ENCODE results near the gene RHOD. TPM values are rescaled to one million over a fixed set of nuclear protein-coding genes. Genes with fewer than 3 reads are reported as not detected.

Gene RHOD
- total RNA-seq, 1 experiment from 2014 or later: 99.9 TPM

GRCh38 chr11:67114275-67114896, 57.7 kb downstream of the RHOD start:
- Histone ChIP-seq H3K4me2 (ENCODE audit: low read length) (no peak overlapping the region), H3K79me2 (ENCODE audit: low read length) (peaks cover 3% of the 10 kb centered on the region; the same call in 1 of the 2 replicates), H3K4me3 (ENCODE audit: low read length) (no peak overlapping the region), H2AFZ (ENCODE audit: low read length) (no peak overlapping the region), H3K36me3 (ENCODE audit: low read depth, low read length) (no peaks in the 10 kb centered on the region), H3K27ac (ENCODE audit: low read length) (no peak overlapping the region), H4K20me1 (ENCODE audit: low read length) (no peaks in the 10 kb centered on the region), H3K9me2 (replicated peaks; ENCODE audit: low read length) (no peaks in the 10 kb centered on the region), H3K27me3 (ENCODE audit: low read length) (no peaks in the 10 kb centered on the region), H3K4me1 (ENCODE audit: insufficient read depth, low read length) (no peaks in the 10 kb centered on the region), H3K9ac (ENCODE audit: low read length) (no peak overlapping the region), H3F3A (ENCODE audit: low read length, unreplicated experiment) (no peaks in the 10 kb centered on the region), H3K9me3 (ENCODE audit: low read length) (no peaks in the 10 kb centered on the region)
- POLR2A ChIA-PET (ENCODE audit: unreplicated experiment): no interaction called here
- CTCF ChIA-PET: no interaction called here
- no TSS peak for BruUV-seq (replicated peaks)
- ATAC-seq (no peak), DNase-seq (no peak)
- TF ChIP-seq EZH2phosphoT487 (IDR thresholded peaks at IDR 0.05; ENCODE audit: borderline replicate concordance, low read length): no peak
- TF ChIP-seq, protein P1, sequence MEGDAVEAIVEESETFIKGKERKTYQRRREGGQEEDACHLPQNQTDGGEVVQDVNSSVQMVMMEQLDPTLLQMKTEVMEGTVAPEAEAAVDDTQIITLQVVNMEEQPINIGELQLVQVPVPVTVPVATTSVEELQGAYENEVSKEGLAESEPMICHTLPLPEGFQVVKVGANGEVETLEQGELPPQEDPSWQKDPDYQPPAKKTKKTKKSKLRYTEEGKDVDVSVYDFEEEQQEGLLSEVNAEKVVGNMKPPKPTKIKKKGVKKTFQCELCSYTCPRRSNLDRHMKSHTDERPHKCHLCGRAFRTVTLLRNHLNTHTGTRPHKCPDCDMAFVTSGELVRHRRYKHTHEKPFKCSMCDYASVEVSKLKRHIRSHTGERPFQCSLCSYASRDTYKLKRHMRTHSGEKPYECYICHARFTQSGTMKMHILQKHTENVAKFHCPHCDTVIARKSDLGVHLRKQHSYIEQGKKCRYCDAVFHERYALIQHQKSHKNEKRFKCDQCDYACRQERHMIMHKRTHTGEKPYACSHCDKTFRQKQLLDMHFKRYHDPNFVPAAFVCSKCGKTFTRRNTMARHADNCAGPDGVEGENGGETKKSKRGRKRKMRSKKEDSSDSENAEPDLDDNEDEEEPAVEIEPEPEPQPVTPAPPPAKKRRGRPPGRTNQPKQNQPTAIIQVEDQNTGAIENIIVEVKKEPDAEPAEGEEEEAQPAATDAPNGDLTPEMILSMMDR (conservative IDR thresholded peaks at IDR 0.05; ENCODE audit: low read depth, low read length): no peak
- no peak for TF ChIP-seq EZH2 (IDR thresholded peaks at IDR 0.05; ENCODE audit: low read length, unreplicated experiment)
- intact Hi-C loops (cut with micrococcal nuclease): no loop called here

- ATAC-seq (no peak), DNase-seq (no peak)
- TF ChIP-seq EZH2 (IDR thresholded peaks at IDR 0.05; ENCODE audit: low read length, unreplicated experiment) (no peak), EZH2phosphoT487 (IDR thresholded peaks at IDR 0.05; ENCODE audit: borderline replicate concordance, low read length) (no peak)
- TF ChIP-seq, protein P1 (conservative IDR thresholded peaks at IDR 0.05; ENCODE audit: low read depth, low read length): no peak
- no peaks in the 10 kb centered on the region for H3K27me3 ChIP-seq (ENCODE audit: low read length)
- no peak overlapping the region for H3K9ac ChIP-seq (ENCODE audit: low read length)
- POLR2A ChIA-PET (ENCODE audit: unreplicated experiment): no interaction called here
- H3K9me3 ChIP-seq (ENCODE audit: low read length): no peaks in the 10 kb centered on the region
- peaks cover 24% of the 10 kb centered on the region for H3K79me2 ChIP-seq (ENCODE audit: low read length)
- H3K9me2 ChIP-seq (replicated peaks; ENCODE audit: low read length): no peaks in the 10 kb centered on the region
- no peaks in the 10 kb centered on the region; the same call in 1 of the 2 replicates for H3K4me1 ChIP-seq (ENCODE audit: insufficient read depth, low read length)
- no peak overlapping the region for H3K27ac ChIP-seq (ENCODE audit: low read length)
- H3K36me3 ChIP-seq (ENCODE audit: low read depth, low read length): no peaks in the 10 kb centered on the region
- CTCF ChIA-PET: interaction anchor here (0.8 kb wide), 1 partner anchor 159 kb away, joined by 3 read pairs; no protein-coding TSS in a partner anchor
- BruUV-seq (replicated peaks): no TSS peak
- intact Hi-C loops (cut with micrococcal nuclease): no loop called here
- no peak overlapping the region for H3K4me3 ChIP-seq (ENCODE audit: low read length)
- no peaks in the 10 kb centered on the region for H3F3A ChIP-seq (ENCODE audit: low read length, unreplicated experiment)
- peaks cover 10% of the 10 kb centered on the region for H4K20me1 ChIP-seq (ENCODE audit: low read length)
- no peak overlapping the region for H2AFZ ChIP-seq (ENCODE audit: low read length)
- no peak overlapping the region for H3K4me2 ChIP-seq (ENCODE audit: low read length)
Measured at GRCh38 chr11:67116758-67117105, 60.1 kb downstream of the RHOD start.

DNA sequence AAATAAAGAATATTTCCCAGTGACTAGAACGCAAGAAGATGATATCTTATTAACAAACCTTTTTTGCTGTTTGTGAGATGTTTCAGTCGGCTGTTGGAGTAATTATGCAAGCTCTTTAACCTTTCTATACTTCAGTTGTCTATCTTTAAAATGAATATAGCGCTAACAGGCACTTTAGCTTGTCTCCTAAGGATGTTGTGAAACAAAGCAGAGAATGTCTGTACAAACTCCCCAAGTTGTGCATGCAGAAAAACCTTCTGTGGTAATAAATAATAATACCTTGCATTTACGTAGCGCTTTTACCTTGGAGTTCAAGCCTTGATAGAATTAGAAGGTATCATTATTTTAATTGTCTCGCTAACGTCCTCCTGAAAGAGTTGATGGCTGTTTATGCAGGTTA, 60.5 kb downstream of the RHOD start:
- POLR2A ChIA-PET (ENCODE audit: unreplicated experiment): no interaction called here
- Histone ChIP-seq H3K36me3 (ENCODE audit: low read depth, low read length) (no peaks in the 10 kb centered on the region), H3K4me3 (ENCODE audit: low read length) (no peak overlapping the region), H3K9me3 (ENCODE audit: low read length) (no peaks in the 10 kb centered on the region), H3K4me2 (ENCODE audit: low read length) (no peak overlapping the region), H3K27ac (ENCODE audit: low read length) (no peak overlapping the region), H4K20me1 (ENCODE audit: low read length) (peaks cover 13% of the 10 kb centered on the region), H3K9ac (ENCODE audit: low read length) (no peak overlapping the region), H3F3A (ENCODE audit: low read length, unreplicated experiment) (no peaks in the 10 kb centered on the region), H3K27me3 (ENCODE audit: low read length) (no peaks in the 10 kb centered on the region), H3K4me1 (ENCODE audit: insufficient read depth, low read length) (peaks cover 4% of the 10 kb centered on the region; the same call in 1 of the 2 replicates), H3K79me2 (ENCODE audit: low read length) (peaks cover 29% of the 10 kb centered on the region), H2AFZ (ENCODE audit: low read length) (no peak overlapping the region), H3K9me2 (replicated peaks; ENCODE audit: low read length) (no peaks in the 10 kb centered on the region)
- CTCF ChIA-PET: interaction anchor here (0.8 kb wide), 1 partner anchor 159 kb away, joined by 3 read pairs; no protein-coding TSS in a partner anchor
- BruUV-seq (replicated peaks): no TSS peak
- DNase-seq (no peak), ATAC-seq (no peak)
- intact Hi-C loops (cut with micrococcal nuclease): no loop called here
- TF ChIP-seq EZH2 (IDR thresholded peaks at IDR 0.05; ENCODE audit: low read length, unreplicated experiment) (no peak), EZH2phosphoT487 (IDR thresholded peaks at IDR 0.05; ENCODE audit: borderline replicate concordance, low read length) (no peak)
- TF ChIP-seq, protein P1 (conservative IDR thresholded peaks at IDR 0.05; ENCODE audit: low read depth, low read length): no peak
